ENCODE data around the gene USP53.
A peak's percentile ranks its signal among the peaks of the same experiment; 100 is the strongest.
"Not testable (repeated sequence)": the region's sequence is repeated elsewhere in the genome, so short reads cannot be mapped to it uniquely, and the experiment has no call there.

The USP53 gene

DNA sequence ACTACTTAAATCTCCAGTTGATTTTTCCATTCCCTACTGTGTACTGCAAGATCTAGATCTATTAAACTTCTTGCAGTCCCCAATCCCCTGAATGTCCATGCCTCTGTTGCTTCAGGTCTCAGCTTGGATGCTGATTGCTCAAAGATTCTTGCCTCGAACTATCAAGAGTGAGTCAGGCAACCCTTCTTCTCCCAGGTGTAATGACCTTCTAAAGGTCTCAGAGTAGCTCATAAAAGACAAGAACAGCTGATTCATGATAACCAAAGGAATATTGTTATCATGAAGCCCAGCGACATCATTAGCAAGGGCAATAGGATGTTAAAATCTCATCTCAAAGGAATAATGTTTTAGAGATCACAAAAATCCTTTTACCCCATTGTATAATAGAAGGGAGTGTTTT, 116.2 kb downstream of the USP53 start:
- H3K4me3 ChIP-seq (ENCODE audit: low read depth, low read length), result no peak overlapping the region
- no peak for DNase-seq (ENCODE audit: low read depth)
- TF ChIP-seq, protein P1, sequence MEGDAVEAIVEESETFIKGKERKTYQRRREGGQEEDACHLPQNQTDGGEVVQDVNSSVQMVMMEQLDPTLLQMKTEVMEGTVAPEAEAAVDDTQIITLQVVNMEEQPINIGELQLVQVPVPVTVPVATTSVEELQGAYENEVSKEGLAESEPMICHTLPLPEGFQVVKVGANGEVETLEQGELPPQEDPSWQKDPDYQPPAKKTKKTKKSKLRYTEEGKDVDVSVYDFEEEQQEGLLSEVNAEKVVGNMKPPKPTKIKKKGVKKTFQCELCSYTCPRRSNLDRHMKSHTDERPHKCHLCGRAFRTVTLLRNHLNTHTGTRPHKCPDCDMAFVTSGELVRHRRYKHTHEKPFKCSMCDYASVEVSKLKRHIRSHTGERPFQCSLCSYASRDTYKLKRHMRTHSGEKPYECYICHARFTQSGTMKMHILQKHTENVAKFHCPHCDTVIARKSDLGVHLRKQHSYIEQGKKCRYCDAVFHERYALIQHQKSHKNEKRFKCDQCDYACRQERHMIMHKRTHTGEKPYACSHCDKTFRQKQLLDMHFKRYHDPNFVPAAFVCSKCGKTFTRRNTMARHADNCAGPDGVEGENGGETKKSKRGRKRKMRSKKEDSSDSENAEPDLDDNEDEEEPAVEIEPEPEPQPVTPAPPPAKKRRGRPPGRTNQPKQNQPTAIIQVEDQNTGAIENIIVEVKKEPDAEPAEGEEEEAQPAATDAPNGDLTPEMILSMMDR (conservative IDR thresholded peaks at IDR 0.05; ENCODE audit: low read depth, low read length), result no peak

DNA sequence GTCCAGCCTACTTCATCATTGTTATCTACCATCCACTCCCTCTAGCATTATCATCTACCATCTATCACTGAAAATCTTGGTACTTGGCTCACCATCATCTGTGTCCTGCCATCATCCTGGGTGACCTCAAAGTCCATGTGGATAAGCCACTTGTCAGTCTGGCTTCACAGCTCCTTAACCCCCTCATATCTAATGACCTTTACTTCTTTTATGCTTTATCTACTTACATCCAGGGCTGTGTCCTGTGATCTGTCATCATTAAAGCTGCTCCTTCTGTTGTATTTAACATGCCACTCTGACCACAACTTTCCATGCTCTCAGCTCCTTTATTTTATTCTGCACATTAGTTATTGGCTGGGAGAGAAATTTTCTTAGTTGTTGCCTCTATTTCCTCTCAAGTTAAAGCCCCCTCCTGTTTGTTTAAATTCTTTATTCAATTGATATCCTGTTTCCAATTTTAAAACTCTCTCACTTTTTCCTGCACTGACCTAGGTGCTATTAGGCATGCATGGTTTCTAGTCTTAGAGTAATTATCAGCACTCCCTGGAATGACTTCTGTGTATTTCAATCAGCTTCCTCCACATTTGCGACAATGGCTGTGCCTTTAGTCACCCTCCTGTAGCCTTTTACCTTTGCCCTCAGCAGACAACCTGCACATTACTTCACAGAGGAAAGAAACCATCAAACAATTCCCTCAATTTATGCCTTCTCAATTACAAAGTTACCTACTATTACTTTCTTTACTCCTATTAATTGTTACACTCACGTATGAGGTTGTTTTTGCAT, 117.5 kb downstream of the USP53 start:
- DNase-seq (ENCODE audit: low read depth), result no peak

DNA sequence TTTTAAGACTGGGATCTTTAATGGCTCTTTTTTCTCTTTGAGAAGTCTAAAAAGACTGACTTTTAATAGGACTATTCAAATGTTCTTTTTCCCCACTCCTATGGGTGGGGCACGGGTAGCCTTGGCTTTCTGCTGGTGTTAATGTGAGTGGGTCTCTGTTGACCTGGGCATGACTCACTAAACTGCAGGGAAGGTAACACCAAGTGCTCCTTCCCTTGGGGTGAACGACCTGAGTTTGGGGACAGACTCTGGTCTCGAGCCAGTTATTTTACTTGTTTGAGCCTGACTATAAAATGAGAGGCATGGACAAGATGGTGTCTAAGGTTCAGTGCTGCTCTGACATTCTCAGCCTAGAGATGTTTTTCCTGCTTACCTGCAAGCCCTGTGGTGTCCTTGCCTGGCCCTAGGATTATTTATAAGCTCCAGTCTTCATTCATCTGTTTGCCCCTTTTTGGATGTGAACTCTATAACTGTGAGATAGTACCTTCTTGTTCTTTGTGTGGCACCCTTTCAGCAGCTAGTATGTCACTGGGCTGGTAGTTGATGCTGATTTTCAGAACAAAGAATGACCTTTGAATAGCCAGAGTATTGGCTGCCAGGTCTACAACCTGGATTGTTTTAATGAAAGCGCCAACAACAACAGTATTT, 123.9 kb downstream of the USP53 start:
- DNase-seq (ENCODE audit: low read depth); H3K4me3 ChIP-seq (ENCODE audit: low read depth, low read length): not testable (repeated sequence)

More for the DNA sequence above, 117.5 kb downstream of the USP53 start:
- no peak overlapping the region for H3K4me3 ChIP-seq (ENCODE audit: low read depth, low read length)
- TF ChIP-seq, protein P1 (conservative IDR thresholded peaks at IDR 0.05; ENCODE audit: low read depth, low read length), result no peak

DNA sequence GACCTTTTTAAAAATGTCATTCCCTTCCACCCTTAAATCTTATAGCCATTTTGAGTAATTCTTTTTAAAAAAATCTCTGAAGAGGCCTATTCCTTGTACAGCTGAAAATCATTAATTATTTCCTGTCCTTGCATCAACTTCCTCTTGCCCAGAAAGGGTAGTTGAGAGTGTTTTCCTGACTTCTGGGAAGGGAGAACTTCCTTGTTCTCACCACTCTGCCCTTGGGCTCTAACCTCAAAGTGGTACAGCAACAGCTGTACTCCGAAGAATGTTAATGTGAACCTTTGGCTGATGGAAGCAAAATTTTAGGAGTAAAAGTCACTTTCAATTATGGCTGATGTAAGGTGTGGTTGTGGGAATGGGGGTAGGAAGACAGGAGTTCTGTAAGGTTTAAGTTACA, 124.5 kb downstream of the USP53 start:
- no peak overlapping the region for H3K4me3 ChIP-seq (ENCODE audit: low read depth, low read length)
- TF ChIP-seq, protein P1 (conservative IDR thresholded peaks at IDR 0.05; ENCODE audit: low read depth, low read length), result no peak
- DNase-seq (ENCODE audit: low read depth), result peak; percentile 4

DNA sequence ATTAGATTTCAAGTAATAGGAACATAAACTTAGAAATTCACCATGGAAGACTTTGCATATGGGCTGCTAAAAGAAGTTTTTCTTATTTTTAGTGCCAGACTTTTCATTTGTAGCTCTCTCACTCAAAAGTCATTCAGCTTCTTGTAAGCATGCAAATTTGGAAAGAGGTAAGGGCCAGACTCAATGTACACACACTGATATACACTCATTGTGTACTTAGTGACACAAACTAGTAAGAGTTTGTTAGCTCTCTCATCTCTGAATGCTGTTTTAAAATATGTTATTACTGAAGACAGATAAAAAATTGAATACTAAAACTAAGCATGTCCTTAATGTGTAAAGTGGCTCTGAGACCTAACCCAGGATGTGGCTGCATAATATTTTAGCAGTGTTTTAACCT, 127.4 kb downstream of the USP53 start:
- not testable (repeated sequence) for DNase-seq (ENCODE audit: low read depth); H3K4me3 ChIP-seq (ENCODE audit: low read depth, low read length)

DNA sequence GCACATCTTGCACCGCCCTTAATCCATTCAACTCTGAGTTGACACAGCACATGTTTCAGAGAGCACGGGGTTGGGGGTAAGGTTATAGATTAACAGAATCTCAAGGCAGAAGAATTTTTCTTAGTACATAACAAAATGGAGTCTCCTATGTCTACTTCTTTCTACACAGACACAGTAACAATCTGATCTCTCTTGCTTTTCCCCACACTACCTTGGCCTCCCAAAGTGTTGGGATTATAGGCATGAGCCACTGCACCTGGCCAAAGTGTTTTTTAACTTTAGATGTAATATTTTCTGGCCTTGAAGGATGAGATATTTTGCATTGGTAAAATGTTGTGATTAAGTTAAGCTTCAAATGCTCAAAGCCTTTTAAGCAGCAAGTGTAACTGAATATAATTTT, 130.8 kb downstream of the USP53 start:
- not testable (repeated sequence) for H3K4me3 ChIP-seq (ENCODE audit: low read depth, low read length); DNase-seq (ENCODE audit: low read depth)
